ENCODE results near the gene MCU. TPM values are rescaled to one million over a fixed set of nuclear protein-coding genes. Genes with fewer than 3 reads are reported as not detected.
"Not testable (repeated sequence)": the region's sequence is repeated elsewhere in the genome, so short reads cannot be mapped to it uniquely, and the experiment has no call there.

MCU gene
- total and polyA plus RNA-seq, 3 donors from 2014 or later: 15.0 to 20.0 (median 16.9) TPM

DNA sequence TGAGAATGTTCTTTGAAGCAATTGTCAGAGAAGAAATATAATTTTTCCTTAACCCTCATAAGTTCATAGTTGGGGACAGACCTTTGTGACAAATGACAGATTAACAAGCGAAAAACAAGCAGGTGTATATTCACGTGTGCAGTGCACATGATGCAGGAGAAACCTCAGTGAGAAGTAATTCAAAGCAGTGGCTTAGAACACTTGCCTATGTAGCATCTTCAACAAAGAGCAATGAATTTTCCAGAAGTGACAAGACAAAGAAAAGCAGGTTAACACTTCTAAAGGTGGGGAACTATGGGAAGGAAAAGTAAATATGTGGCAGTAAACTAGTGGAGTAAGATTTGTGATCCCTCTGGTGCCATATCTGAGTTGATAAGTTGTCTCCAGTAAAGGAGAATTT lies 65.8 kb downstream of the MCU start:
- Histone ChIP-seq H3K9me3 (no peaks in the 10 kb centered on the region), H3K36me3 (ENCODE audit: low read depth, missing control alignments) (no peaks in the 10 kb centered on the region), H3K27me3 (no peaks in the 10 kb centered on the region), H3K4me1 (no peaks in the 10 kb centered on the region), H3K4me3 (no peak overlapping the region), H3K27ac (no peak overlapping the region)
- intact Hi-C loops (cut with DNase I; ENCODE audit: low total_unique reads): no loop called here
- WGBS, 2 donors: 86 to 90% methylated on average over 2 of the region's 2 CpGs
- TF ChIP-seq, protein P1, sequence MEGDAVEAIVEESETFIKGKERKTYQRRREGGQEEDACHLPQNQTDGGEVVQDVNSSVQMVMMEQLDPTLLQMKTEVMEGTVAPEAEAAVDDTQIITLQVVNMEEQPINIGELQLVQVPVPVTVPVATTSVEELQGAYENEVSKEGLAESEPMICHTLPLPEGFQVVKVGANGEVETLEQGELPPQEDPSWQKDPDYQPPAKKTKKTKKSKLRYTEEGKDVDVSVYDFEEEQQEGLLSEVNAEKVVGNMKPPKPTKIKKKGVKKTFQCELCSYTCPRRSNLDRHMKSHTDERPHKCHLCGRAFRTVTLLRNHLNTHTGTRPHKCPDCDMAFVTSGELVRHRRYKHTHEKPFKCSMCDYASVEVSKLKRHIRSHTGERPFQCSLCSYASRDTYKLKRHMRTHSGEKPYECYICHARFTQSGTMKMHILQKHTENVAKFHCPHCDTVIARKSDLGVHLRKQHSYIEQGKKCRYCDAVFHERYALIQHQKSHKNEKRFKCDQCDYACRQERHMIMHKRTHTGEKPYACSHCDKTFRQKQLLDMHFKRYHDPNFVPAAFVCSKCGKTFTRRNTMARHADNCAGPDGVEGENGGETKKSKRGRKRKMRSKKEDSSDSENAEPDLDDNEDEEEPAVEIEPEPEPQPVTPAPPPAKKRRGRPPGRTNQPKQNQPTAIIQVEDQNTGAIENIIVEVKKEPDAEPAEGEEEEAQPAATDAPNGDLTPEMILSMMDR (IDR thresholded peaks at IDR 0.05): no peak
- no peak for TF ChIP-seq POLR2A (IDR thresholded peaks at IDR 0.05)
- DNase-seq: no peak

DNA sequence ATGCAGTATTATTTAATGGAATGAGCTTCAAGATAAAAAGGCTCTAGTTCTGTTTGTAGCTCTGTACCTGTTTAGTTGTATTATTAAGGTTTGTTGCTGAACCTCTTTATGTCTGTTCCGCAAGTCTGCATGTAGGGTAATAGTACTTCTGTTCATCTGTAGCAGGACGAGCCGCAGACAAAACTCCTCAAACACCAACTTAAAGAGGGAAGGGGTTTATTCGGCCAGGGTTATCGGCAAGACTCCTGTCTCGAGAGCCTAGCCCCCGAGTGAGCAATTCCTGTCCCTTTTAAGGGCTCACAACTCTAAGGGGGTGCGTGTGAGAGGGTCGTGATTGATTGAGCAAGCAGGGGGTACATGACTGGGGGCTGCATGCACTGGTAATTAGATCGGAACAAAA lies 67.0 kb downstream of the MCU start:
- intact Hi-C loops (cut with DNase I; ENCODE audit: low total_unique reads): not testable (repeated sequence)

DNA sequence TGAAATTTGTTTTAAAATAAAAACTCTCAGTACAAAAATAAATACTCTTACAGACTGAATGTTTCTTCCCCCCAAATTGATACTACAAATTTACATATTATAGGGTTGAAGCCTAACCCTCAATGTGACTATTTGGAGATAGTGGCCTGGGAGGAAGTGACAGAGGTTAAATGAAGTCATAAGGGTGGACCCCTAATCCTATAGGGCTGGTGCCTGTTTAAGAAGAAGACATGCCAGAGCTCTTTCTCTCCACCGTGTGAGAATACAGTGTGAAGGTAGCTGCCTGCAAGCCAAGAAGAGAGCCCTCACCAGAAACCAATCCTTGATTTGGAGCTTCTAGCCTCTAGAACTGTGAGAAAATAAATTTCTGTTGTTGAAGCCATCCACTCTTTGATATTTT lies 67.6 kb downstream of the MCU start:
- intact Hi-C loops (cut with DNase I; ENCODE audit: low total_unique reads): no loop called here
- H3K9me3 ChIP-seq: no peaks in the 10 kb centered on the region
- no peak for DNase-seq
- no peak for TF ChIP-seq POLR2A (IDR thresholded peaks at IDR 0.05)
- TF ChIP-seq, protein P1 (IDR thresholded peaks at IDR 0.05): no peak
- H3K36me3 ChIP-seq (ENCODE audit: low read depth, missing control alignments): no peaks in the 10 kb centered on the region
- H3K4me3 ChIP-seq: no peak overlapping the region
- H3K27ac ChIP-seq: no peak overlapping the region
- WGBS, 2 donors: 54 to 59% methylated on average over 1 of the region's 1 CpG
- no peaks in the 10 kb centered on the region for H3K4me1 ChIP-seq
- no peaks in the 10 kb centered on the region for H3K27me3 ChIP-seq

More for the DNA sequence above, 67.0 kb downstream of the MCU start:
- not testable (repeated sequence) for H3K4me3 ChIP-seq; H3K27me3 ChIP-seq; H3K36me3 ChIP-seq (ENCODE audit: low read depth, missing control alignments); H3K27ac ChIP-seq; H3K4me1 ChIP-seq; DNase-seq; H3K9me3 ChIP-seq
- 90% methylated on average over 10 of the region's 10 CpGs for WGBS, 2 donors

DNA sequence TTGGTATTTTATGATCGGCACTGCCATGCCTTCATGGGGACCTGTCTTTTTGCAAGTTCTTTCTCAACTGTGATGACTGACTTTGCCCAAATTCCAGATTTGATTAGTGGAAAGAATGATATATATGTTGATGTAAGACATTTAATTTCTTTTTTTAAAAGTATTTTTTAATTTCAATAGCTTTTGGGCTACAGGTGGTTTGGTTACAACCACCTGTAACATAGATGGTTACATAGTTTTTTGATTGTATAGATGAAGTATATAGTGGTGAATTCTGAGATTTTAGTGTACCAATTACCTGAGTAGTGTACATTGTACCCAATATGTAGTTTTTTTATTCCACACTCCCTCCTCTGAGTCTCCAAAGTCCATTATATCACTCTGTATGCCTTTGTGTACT lies 69.6 kb downstream of the MCU start:
- no peak for DNase-seq
- no peak overlapping the region for H3K27ac ChIP-seq
- H3K9me3 ChIP-seq: no peaks in the 10 kb centered on the region
- no peaks in the 10 kb centered on the region for H3K4me1 ChIP-seq
- 97 to 98% methylated on average over 1 of the region's 1 CpG for WGBS, 2 donors
- intact Hi-C loops (cut with DNase I; ENCODE audit: low total_unique reads): no loop called here
- no peak overlapping the region for H3K4me3 ChIP-seq
- no peaks in the 10 kb centered on the region for H3K36me3 ChIP-seq (ENCODE audit: low read depth, missing control alignments)
- no peaks in the 10 kb centered on the region for H3K27me3 ChIP-seq
- TF ChIP-seq POLR2A (IDR thresholded peaks at IDR 0.05): no peak
- TF ChIP-seq, protein P1 (IDR thresholded peaks at IDR 0.05): no peak

DNA sequence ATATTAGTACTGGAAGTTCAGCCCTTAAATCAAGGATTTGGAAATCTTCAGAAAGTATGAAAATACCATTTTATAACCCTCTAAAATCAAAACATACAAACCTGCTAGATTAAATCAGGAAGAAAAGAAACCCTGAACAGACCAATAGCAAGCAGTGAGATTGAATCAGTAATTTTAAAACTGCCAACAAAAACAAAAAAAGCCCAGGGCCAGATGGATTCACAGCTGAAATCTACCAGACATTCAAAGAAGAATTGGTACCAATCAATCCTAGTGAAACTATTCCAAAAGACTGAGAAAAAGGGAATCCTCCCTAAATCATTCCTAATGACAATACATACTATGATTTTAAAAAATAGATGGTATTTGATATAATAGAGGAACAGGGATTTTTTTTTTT lies 70.1 kb downstream of the MCU start:
- no peak overlapping the region for H3K27ac ChIP-seq

DNA sequence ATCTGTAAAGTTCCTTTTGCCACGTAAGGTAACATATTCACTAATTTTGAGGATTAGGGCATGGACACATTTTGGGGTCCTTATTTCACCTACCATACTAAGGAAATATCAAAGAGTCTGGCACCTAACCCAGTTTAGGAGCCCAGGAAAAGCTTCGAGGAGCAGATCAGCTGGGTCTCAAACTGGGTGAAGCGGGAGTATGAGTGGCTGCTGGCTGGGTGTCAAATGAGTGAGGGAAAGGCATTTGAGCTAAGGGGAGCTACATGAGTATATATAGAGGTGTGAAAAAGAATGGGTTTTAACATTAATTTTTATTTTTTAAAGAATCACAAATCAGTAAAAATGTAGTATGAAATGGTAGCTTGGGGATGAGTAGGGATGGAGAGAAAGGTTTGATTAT lies 71.3 kb downstream of the MCU start:
- Histone ChIP-seq H3K27ac (no peak overlapping the region), H3K9me3 (no peaks in the 10 kb centered on the region)

More for the DNA sequence above, 70.1 kb downstream of the MCU start:
- no peaks in the 10 kb centered on the region for H3K27me3 ChIP-seq
- H3K9me3 ChIP-seq: no peaks in the 10 kb centered on the region
- no peaks in the 10 kb centered on the region for H3K4me1 ChIP-seq
- intact Hi-C loops (cut with DNase I; ENCODE audit: low total_unique reads): no loop called here
- no peak for TF ChIP-seq POLR2A (IDR thresholded peaks at IDR 0.05)
- H3K4me3 ChIP-seq: no peak overlapping the region
- no peaks in the 10 kb centered on the region for H3K36me3 ChIP-seq (ENCODE audit: low read depth, missing control alignments)
- DNase-seq: no peak

More for the DNA sequence above, 71.3 kb downstream of the MCU start:
- WGBS, 2 donors: 89 to 94% methylated on average over 3 of the region's 3 CpGs
- Histone ChIP-seq H3K27me3 (no peaks in the 10 kb centered on the region), H3K4me3 (no peak overlapping the region), H3K4me1 (no peaks in the 10 kb centered on the region), H3K36me3 (ENCODE audit: low read depth, missing control alignments) (no peaks in the 10 kb centered on the region)
- no peak for TF ChIP-seq POLR2A (IDR thresholded peaks at IDR 0.05)
- TF ChIP-seq, protein P1 (IDR thresholded peaks at IDR 0.05): no peak
- intact Hi-C loops (cut with DNase I; ENCODE audit: low total_unique reads): no loop called here
- no peak for DNase-seq

All from testis (tissue), 3 donors.